Measurements from ENCODE around the gene DOCK8. TPM values are rescaled to one million over a fixed set of nuclear protein-coding genes. Genes with fewer than 3 reads are reported as not detected.
A peak's percentile ranks its signal among the peaks of the same experiment; 100 is the strongest.

Gene DOCK8
- total RNA-seq, 1 donor from 2014 or later: 8.9 TPM

- intact Hi-C loops (cut with DNase I): no loop called here
- no peaks in the 10 kb centered on the region for H3K4me1 ChIP-seq
- TF ChIP-seq CTCF (IDR thresholded peaks at IDR 0.05): no peak
- H3K27me3 ChIP-seq: no peaks in the 10 kb centered on the region
- DNase-seq (ENCODE audit: low spot score in 2 of 2): no peak
- no peaks in the 10 kb centered on the region for H3K9me3 ChIP-seq
- H3K36me3 ChIP-seq: no peaks in the 10 kb centered on the region
- H3K27ac ChIP-seq: no peak overlapping the region
- H3K4me3 ChIP-seq: no peak overlapping the region
Measured at GRCh38 chr9:304106-304505, 89.4 kb downstream of the DOCK8 start.

- Histone ChIP-seq H3K36me3 (no peaks in the 10 kb centered on the region), H3K9me3 (no peaks in the 10 kb centered on the region), H3K27ac (no peak overlapping the region), H3K27me3 (no peaks in the 10 kb centered on the region), H3K4me1 (no peaks in the 10 kb centered on the region), H3K4me3 (no peak overlapping the region)
- no peak for DNase-seq (ENCODE audit: low spot score in 2 of 2)
- intact Hi-C loops (cut with DNase I): no loop called here
- TF ChIP-seq CTCF (IDR thresholded peaks at IDR 0.05): no peak
Measured at GRCh38 chr9:304519-305185, 90.0 kb downstream of the DOCK8 start.

- Histone ChIP-seq H3K4me1 (no peaks in the 10 kb centered on the region), H3K36me3 (no peaks in the 10 kb centered on the region), H3K4me3 (no peak overlapping the region), H3K9me3 (no peaks in the 10 kb centered on the region), H3K27me3 (no peaks in the 10 kb centered on the region), H3K27ac (no peak overlapping the region)
- intact Hi-C loops (cut with DNase I): no loop called here
- TF ChIP-seq CTCF (IDR thresholded peaks at IDR 0.05): peak in 1 of 3 experiments; percentile 12
- no peak for DNase-seq (ENCODE audit: low spot score in 2 of 2)
Measured at GRCh38 chr9:306907-307306, 92.2 kb downstream of the DOCK8 start.

GRCh38 chr9:311841-312240 is 97.2 kb downstream of the DOCK8 start:
- H3K27ac ChIP-seq: no peak overlapping the region
- H3K36me3 ChIP-seq: no peaks in the 10 kb centered on the region
- DNase-seq (ENCODE audit: low spot score in 2 of 2): no peak
- TF ChIP-seq CTCF (IDR thresholded peaks at IDR 0.05): no peak
- no peak overlapping the region for H3K4me3 ChIP-seq
- no peaks in the 10 kb centered on the region for H3K27me3 ChIP-seq
- H3K9me3 ChIP-seq: no peaks in the 10 kb centered on the region
- intact Hi-C loops (cut with DNase I): no loop called here
- no peaks in the 10 kb centered on the region for H3K4me1 ChIP-seq

- H3K36me3 ChIP-seq: no peaks in the 10 kb centered on the region
- intact Hi-C loops (cut with DNase I): no loop called here
- DNase-seq (ENCODE audit: low spot score in 2 of 2): no peak
- no peak overlapping the region for H3K4me3 ChIP-seq
- no peak overlapping the region for H3K27ac ChIP-seq
- no peak for TF ChIP-seq CTCF (IDR thresholded peaks at IDR 0.05)
- no peaks in the 10 kb centered on the region for H3K4me1 ChIP-seq
- no peaks in the 10 kb centered on the region for H3K9me3 ChIP-seq
- no peaks in the 10 kb centered on the region for H3K27me3 ChIP-seq
Measured at GRCh38 chr9:312596-313320, 98.1 kb downstream of the DOCK8 start.

All from ascending aorta (tissue), 2 donors.